ENCODE measurements around the gene GIT1.

- TF ChIP-seq POLR2A (IDR thresholded peaks at IDR 0.05; ENCODE audit: low read depth, low read length) (no peak), TAF1 (IDR thresholded peaks at IDR 0.05; ENCODE audit: borderline replicate concordance, low read depth, low read length) (no peak)
Measured at GRCh38 chr17:29566473-29567303, 22.8 kb downstream of the GIT1 start, which contains the start of gene ABHD15.

Data from GM12892 (cell line).